Osteoblast (primary cell): ENCODE measurements around the gene VAV2. TPM values are rescaled to one million over a fixed set of nuclear protein-coding genes. Genes with fewer than 3 reads are reported as not detected.

Experiments used
- DNase-seq: peaks from one replicate; pipeline ENCODE4 v3.0.0; 2011; ENCODE audit warnings: low spot score, mixed read lengths; ENCODE audit not compliant: insufficient read length; ENCODE audit errors: missing footprints
- H2AFZ ChIP-seq: 2 replicates; pipeline ENCODE4 v1.6.0; 2011; ENCODE audit warnings: mild to moderate bottlenecking, low read length
- H3K27ac ChIP-seq: 2 replicates; pipeline ENCODE4 v1.5.1; 2011; ENCODE audit warnings: mild to moderate bottlenecking, low read depth, low read length, moderate library complexity
- H3K27me3 ChIP-seq: 2 replicates; pipeline ENCODE4 v1.6.0; 2012; ENCODE audit warnings: mild to moderate bottlenecking, control low read depth, inconsistent platforms, low read length, moderate library complexity; ENCODE audit not compliant: insufficient read depth
- H3K36me3 ChIP-seq: 2 replicates; pipeline ENCODE4 v1.5.1; 2011; ENCODE audit warnings: mild to moderate bottlenecking, low read length, control low read depth, moderate library complexity; ENCODE audit not compliant: insufficient read depth
- H3K4me1 ChIP-seq: 2 replicates; pipeline ENCODE4 v1.5.1; 2011; ENCODE audit warnings: mild to moderate bottlenecking, low read length, control low read depth, moderate library complexity; ENCODE audit not compliant: insufficient read depth
- H3K4me2 ChIP-seq: 2 replicates; pipeline ENCODE4 v1.6.0; 2011; ENCODE audit warnings: mild to moderate bottlenecking, low read length; ENCODE audit not compliant: insufficient read depth
- H3K4me3 ChIP-seq: fragments of 200-600 bp; sonication (generic); 3 replicates; pipeline ENCODE4 v1.5.1; 2012; ENCODE audit warnings: mild to moderate bottlenecking, low read length, inconsistent platforms; ENCODE audit not compliant: insufficient read depth
- H3K79me2 ChIP-seq: 2 replicates; pipeline ENCODE4 v1.6.0; 2012; ENCODE audit warnings: mild to moderate bottlenecking, low read length, control low read depth, inconsistent platforms; ENCODE audit not compliant: insufficient read depth
- H3K9me3 ChIP-seq: 2 replicates; pipeline ENCODE4 v1.5.1; 2011; ENCODE audit warnings: low read depth, low read length, control low read depth
- H4K20me1 ChIP-seq: 2 replicates; pipeline ENCODE4 v1.6.0; 2012; ENCODE audit warnings: mild to moderate bottlenecking, low read length, control low read depth; ENCODE audit not compliant: insufficient read depth
- total RNA-seq: library from RNA; depleted of rRNA; stranded (reverse); fragments of >200 nt; gene quantifications from 2 replicates; pipeline ENCODE4 v1.2.3, GENCODE V29; 2012
- TF ChIP-seq, protein P1 (sequence below): IDR thresholded peaks from 2 replicates; pipeline ENCODE4 v1.5.1; 2011; ENCODE audit warnings: mild to moderate bottlenecking, low read depth, low read length, moderate library complexity; ENCODE audit errors: extremely low read depth

The VAV2 gene
- total RNA-seq, 1 donor: 8.0 TPM

- H3K27me3 ChIP-seq: no peaks in the 10 kb centered on the region
Observed at GRCh38 chr9:134004881-134005280, 12.8 kb upstream of the VAV2 start.

GRCh38 chr9:134004131-134004873 is 12.2 kb upstream of the VAV2 start:
- peaks cover 1% of the 10 kb centered on the region for H3K4me1 ChIP-seq
- TF ChIP-seq, protein P1, sequence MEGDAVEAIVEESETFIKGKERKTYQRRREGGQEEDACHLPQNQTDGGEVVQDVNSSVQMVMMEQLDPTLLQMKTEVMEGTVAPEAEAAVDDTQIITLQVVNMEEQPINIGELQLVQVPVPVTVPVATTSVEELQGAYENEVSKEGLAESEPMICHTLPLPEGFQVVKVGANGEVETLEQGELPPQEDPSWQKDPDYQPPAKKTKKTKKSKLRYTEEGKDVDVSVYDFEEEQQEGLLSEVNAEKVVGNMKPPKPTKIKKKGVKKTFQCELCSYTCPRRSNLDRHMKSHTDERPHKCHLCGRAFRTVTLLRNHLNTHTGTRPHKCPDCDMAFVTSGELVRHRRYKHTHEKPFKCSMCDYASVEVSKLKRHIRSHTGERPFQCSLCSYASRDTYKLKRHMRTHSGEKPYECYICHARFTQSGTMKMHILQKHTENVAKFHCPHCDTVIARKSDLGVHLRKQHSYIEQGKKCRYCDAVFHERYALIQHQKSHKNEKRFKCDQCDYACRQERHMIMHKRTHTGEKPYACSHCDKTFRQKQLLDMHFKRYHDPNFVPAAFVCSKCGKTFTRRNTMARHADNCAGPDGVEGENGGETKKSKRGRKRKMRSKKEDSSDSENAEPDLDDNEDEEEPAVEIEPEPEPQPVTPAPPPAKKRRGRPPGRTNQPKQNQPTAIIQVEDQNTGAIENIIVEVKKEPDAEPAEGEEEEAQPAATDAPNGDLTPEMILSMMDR: no peak
- no peaks in the 10 kb centered on the region for H3K27me3 ChIP-seq
- no peaks in the 10 kb centered on the region for H3K79me2 ChIP-seq
- H3K36me3 ChIP-seq: no peaks in the 10 kb centered on the region
- no peak overlapping the region for H2AFZ ChIP-seq
- H3K9me3 ChIP-seq: no peaks in the 10 kb centered on the region
- H4K20me1 ChIP-seq: no peaks in the 10 kb centered on the region
- no peak overlapping the region for H3K4me3 ChIP-seq
- no peak overlapping the region for H3K4me2 ChIP-seq
- peak; percentile 74 for DNase-seq
- H3K27ac ChIP-seq: no peak overlapping the region

More at GRCh38 chr9:134004881-134005280, 12.8 kb upstream of the VAV2 start:
- H3K79me2 ChIP-seq: no peaks in the 10 kb centered on the region
- H2AFZ ChIP-seq: no peak overlapping the region
- no peaks in the 10 kb centered on the region for H3K36me3 ChIP-seq
- H3K4me3 ChIP-seq: no peak overlapping the region
- H3K4me1 ChIP-seq: no peaks in the 10 kb centered on the region
- H3K4me2 ChIP-seq: no peak overlapping the region
- no peaks in the 10 kb centered on the region for H4K20me1 ChIP-seq
- TF ChIP-seq, protein P1: no peak
- H3K9me3 ChIP-seq: no peaks in the 10 kb centered on the region
- no peak overlapping the region for H3K27ac ChIP-seq
- DNase-seq: no peak

DNA sequence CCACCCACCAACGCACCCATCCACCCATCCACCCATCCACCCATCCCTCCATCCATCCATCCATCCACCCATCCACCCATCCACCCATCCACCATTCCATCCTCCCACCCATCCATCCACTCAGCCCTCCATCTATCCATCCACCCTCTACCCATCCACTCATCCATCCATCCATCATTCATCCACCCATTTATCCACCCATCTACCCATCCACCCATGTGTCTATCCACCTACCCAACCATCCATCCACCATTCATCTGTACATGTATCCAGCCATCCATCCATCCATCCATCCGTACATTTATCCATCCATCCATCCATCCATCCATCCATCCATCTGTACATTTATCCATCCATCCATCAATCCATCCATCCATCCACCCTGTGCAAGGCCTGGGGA is 11.1 kb upstream of the VAV2 start:
- DNase-seq: no peak
- no peak overlapping the region for H3K4me3 ChIP-seq
- H3K27ac ChIP-seq: no peak overlapping the region
- no peak overlapping the region for H3K4me2 ChIP-seq
- TF ChIP-seq, protein P1: no peak
- H3K9me3 ChIP-seq: no peaks in the 10 kb centered on the region
- no peak overlapping the region for H2AFZ ChIP-seq
- H3K27me3 ChIP-seq: no peaks in the 10 kb centered on the region
- H3K36me3 ChIP-seq: no peaks in the 10 kb centered on the region
- H3K79me2 ChIP-seq: no peaks in the 10 kb centered on the region
- H3K4me1 ChIP-seq: peaks cover 2% of the 10 kb centered on the region
- no peaks in the 10 kb centered on the region for H4K20me1 ChIP-seq

GRCh38 chr9:134002796-134003195 is 10.7 kb upstream of the VAV2 start:
- Histone ChIP-seq H3K4me2 (no peak overlapping the region), H2AFZ (no peak overlapping the region), H3K4me1 (peaks cover 2% of the 10 kb centered on the region), H3K4me3 (no peak overlapping the region), H3K79me2 (no peaks in the 10 kb centered on the region), H3K9me3 (no peaks in the 10 kb centered on the region), H3K27me3 (no peaks in the 10 kb centered on the region), H4K20me1 (no peaks in the 10 kb centered on the region), H3K36me3 (no peaks in the 10 kb centered on the region), H3K27ac (no peak overlapping the region)
- TF ChIP-seq, protein P1: no peak
- DNase-seq: no peak
